PC-3 (cell line): Measurements from ENCODE around the gene PCDHA3. TPM values are rescaled to one million over a fixed set of nuclear protein-coding genes. Genes with fewer than 3 reads are reported as not detected.
"Not testable (repeated sequence)": the region's sequence is repeated elsewhere in the genome, so short reads cannot be mapped to it uniquely, and the experiment has no call there.

Experiments used
- ATAC-seq: fragments of 200-7000 bp; cut with Tn5 transposase; 2 replicates; pipeline ENCODE4 v1.9.1; 2020; ENCODE audit warnings: mild to moderate bottlenecking, moderate library complexity
- BruUV-seq: library from RNA; stranded (reverse); fragments of 400-500 nt; replicated peaks from 2 replicates; lab custom pipeline; 2021; lab: Mats Ljungman, UMichigan
- CTCF ChIA-PET: fragments of 300-600 bp; sonication (Branson Sonifier 250); formaldehyde crosslinking; loops from one replicate; lab custom pipeline; 2022; ENCODE audit warnings: antibody characterized with exemption; lab: Charles Lee
- POLR2A ChIA-PET: fragments of 300-600 bp; sonication (Branson Sonifier 250); formaldehyde crosslinking; loops from one replicate; lab custom pipeline; 2022; ENCODE audit warnings: antibody characterized with exemption; ENCODE audit not compliant: unreplicated experiment; lab: Charles Lee
- DNase-seq: peaks from one replicate; pipeline ENCODE4 v3.0.0-alpha.2; 2015
- H2AFZ ChIP-seq: fragments of 300-600 bp; sonication (generic); 2 replicates; pipeline ENCODE4 v1.6.0; 2016; ENCODE audit warnings: antibody characterized with exemption, low read length
- H3F3A ChIP-seq: fragments of 300-600 bp; sonication (generic); one replicate; pipeline ENCODE4 v1.6.0; 2017; ENCODE audit warnings: antibody characterized with exemption, low read length, control low read depth, mild to moderate bottlenecking; ENCODE audit not compliant: unreplicated experiment
- H3K27ac ChIP-seq: fragments of 300-600 bp; sonication (generic); 2 replicates; pipeline ENCODE4 v1.5.1; 2016; ENCODE audit warnings: mild to moderate bottlenecking, low read length
- H3K27me3 ChIP-seq: fragments of 300-600 bp; sonication (generic); 2 replicates; pipeline ENCODE4 v1.6.1; 2016; ENCODE audit warnings: low read length, mixed read lengths
- H3K36me3 ChIP-seq: fragments of 300-600 bp; sonication (generic); 2 replicates; pipeline ENCODE4 v1.6.1; 2016; ENCODE audit warnings: low read depth, mixed run types, low read length, mixed read lengths
- H3K4me1 ChIP-seq: fragments of 300-600 bp; sonication (generic); 2 replicates; pipeline ENCODE4 v1.5.1; 2016; ENCODE audit warnings: low read length; ENCODE audit not compliant: insufficient read depth
- H3K4me2 ChIP-seq: fragments of 300-600 bp; sonication (generic); 2 replicates; pipeline ENCODE4 v1.6.0; 2016; ENCODE audit warnings: low read length
- H3K4me3 ChIP-seq: fragments of 300-600 bp; sonication (generic); 2 replicates; pipeline ENCODE4 v1.5.1; 2016; ENCODE audit warnings: mild to moderate bottlenecking, low read length, mixed read lengths
- H3K79me2 ChIP-seq: fragments of 300-600 bp; sonication (generic); 2 replicates; pipeline ENCODE4 v1.6.1; 2017; ENCODE audit warnings: low read length, mixed read lengths
- H3K9ac ChIP-seq: fragments of 300-600 bp; sonication (generic); 2 replicates; pipeline ENCODE4 v1.6.0; 2016; ENCODE audit warnings: mild to moderate bottlenecking, low read length
- H3K9me2 ChIP-seq: fragments of 300-600 bp; sonication (generic); replicated peaks from 2 replicates; pipeline ENCODE4 v1.6.1; 2016; ENCODE audit warnings: mixed run types, low read length, mixed read lengths
- H3K9me3 ChIP-seq: fragments of 300-600 bp; sonication (generic); 2 replicates; pipeline ENCODE4 v1.6.1; 2016; ENCODE audit warnings: low read length, mixed read lengths
- H4K20me1 ChIP-seq: fragments of 300-600 bp; sonication (generic); 2 replicates; pipeline ENCODE4 v1.6.1; 2016; ENCODE audit warnings: low read length, mixed read lengths
- CTCF ChIP-seq: fragments of 300-600 bp; sonication (generic); conservative IDR thresholded peaks from 2 replicates; pipeline ENCODE4 v1.5.1; 2017; ENCODE audit warnings: antibody characterized with exemption, low read depth, mild to moderate bottlenecking, low read length
- EZH2 ChIP-seq: fragments of 300-600 bp; sonication (generic); IDR thresholded peaks from one replicate; pipeline ENCODE4 v1.6.1; 2017; ENCODE audit warnings: antibody characterized with exemption, mild to moderate bottlenecking, low read length; ENCODE audit not compliant: unreplicated experiment
- EZH2phosphoT487 ChIP-seq: fragments of 300-600 bp; sonication (generic); IDR thresholded peaks from 2 replicates; pipeline ENCODE4 v1.6.1; 2018; ENCODE audit warnings: mild to moderate bottlenecking, antibody characterized with exemption, low read length, borderline replicate concordance
- intact Hi-C: fragments of 100-400 bp; cut with micrococcal nuclease; formaldehyde crosslinking; loops from 2 replicates; pipeline ENCODE4 v1.9.0; 2023
- total RNA-seq: library from RNA; depleted of rRNA; stranded (reverse); fragments of >200 nt; gene quantifications from 2 replicates; pipeline ENCODE4 v1.2.3, GENCODE V29; 2014

The PCDHA3 gene
- total RNA-seq, 1 experiment from 2014 or later = not detected

GRCh38 chr5:140808889-140809291, 8.0 kb downstream of the PCDHA3 start:
- Histone ChIP-seq H3K27ac (no peak overlapping the region), H4K20me1 (no peaks in the 10 kb centered on the region), H3K79me2 (no peaks in the 10 kb centered on the region), H3K4me1 (no peaks in the 10 kb centered on the region), H3K9me2 (no peaks in the 10 kb centered on the region), H3K27me3 (no peaks in the 10 kb centered on the region), H3K4me2 (no peak overlapping the region), H3K4me3 (no peak overlapping the region), H3K9ac (no peak overlapping the region), H2AFZ (no peak overlapping the region), H3K36me3 (no peaks in the 10 kb centered on the region), H3K9me3 (no peaks in the 10 kb centered on the region), H3F3A (no peaks in the 10 kb centered on the region)
- ATAC-seq = no peak
- TF ChIP-seq EZH2phosphoT487 (no peak), CTCF (no peak), EZH2 (no peak)
- ChIA-PET POLR2A (no interaction called here), CTCF (no interaction called here)
- intact Hi-C loops = no loop called here
- no peak for DNase-seq
- no TSS peak for BruUV-seq

GRCh38 chr5:140821375-140822280, 20.8 kb downstream of the PCDHA3 start, which contains the start of gene PCDHA5:
PCDHA5 (plus strand) TSS chr5:140821613.
- peak; percentile 82 for ATAC-seq
- peak; percentile 83 for DNase-seq
- TF ChIP-seq CTCF (peak; percentile 69), EZH2phosphoT487 (no peak)
- Histone ChIP-seq H2AFZ (peak within 1 kb of the TSS; percentile 94), H3K79me2 (no peaks in the 10 kb centered on the region), H4K20me1 (no peaks in the 10 kb centered on the region), H3F3A (no peaks in the 10 kb centered on the region), H3K4me1 (no peaks in the 10 kb centered on the region), H3K9me2 (no peaks in the 10 kb centered on the region), H3K9ac (peak within 1 kb of the TSS; percentile 47; the same call in 1 of the 2 replicates), H3K4me3 (peak within 1 kb of the TSS; percentile 76), H3K36me3 (no peaks in the 10 kb centered on the region), H3K9me3 (no peaks in the 10 kb centered on the region), H3K4me2 (peak within 1 kb of the TSS; percentile 82), H3K27ac (no peak within 1 kb of the TSS), H3K27me3 (no peaks in the 10 kb centered on the region)
- BruUV-seq = TSS peak; percentile 61
- ChIA-PET CTCF (interaction anchor here (0.6 to 1.5 kb wide), 7 partner anchors 14 to 645 kb away, joined by 3 to 34 read pairs (median 7); partner anchors contain the start of genes PCDHA4, PCDHA8 and PCDHAC2), POLR2A (interaction anchor here (0.6 kb wide), 1 partner anchor 104 kb away, joined by 3 read pairs; the partner anchor contains the start of gene PCDHAC1)
- intact Hi-C loops = loop anchor here (1.0 kb wide), 1 partner anchor 220 kb away; no protein-coding TSS in a partner anchor

- Histone ChIP-seq H2AFZ (peak overlapping the region; percentile 94; the same call in 1 of the 2 replicates), H3K27me3 (no peaks in the 10 kb centered on the region), H3K4me3 (peak overlapping the region; percentile 76), H3K27ac (no peak overlapping the region), H3K9me3 (no peaks in the 10 kb centered on the region), H3F3A (no peaks in the 10 kb centered on the region), H3K79me2 (no peaks in the 10 kb centered on the region), H3K4me1 (no peaks in the 10 kb centered on the region), H3K4me2 (peak overlapping the region; percentile 82; the same call in 1 of the 2 replicates), H4K20me1 (no peaks in the 10 kb centered on the region), H3K9ac (no peak overlapping the region), H3K36me3 (no peaks in the 10 kb centered on the region), H3K9me2 (no peaks in the 10 kb centered on the region)
- BruUV-seq = no TSS peak
- intact Hi-C loops = no loop called here
- ATAC-seq = no peak
- ChIA-PET POLR2A (no interaction called here), CTCF (interaction anchor here (1.5 kb wide), 1 partner anchor 218 kb away, joined by 8 read pairs; no protein-coding TSS in a partner anchor)
- DNase-seq = no peak
- TF ChIP-seq EZH2 = no peak
- no peak for TF ChIP-seq EZH2phosphoT487
- no peak for TF ChIP-seq CTCF
These were observed 21.4 kb downstream of the PCDHA3 start for GRCh38 chr5:140822281-140822629.

GRCh38 chr5:140822969-140823368, 22.1 kb downstream of the PCDHA3 start:
- H3K36me3 ChIP-seq, H3F3A ChIP-seq, CTCF ChIA-PET, H3K4me1 ChIP-seq, H3K4me3 ChIP-seq, H3K27ac ChIP-seq, POLR2A ChIA-PET, ATAC-seq, H3K9ac ChIP-seq, H4K20me1 ChIP-seq, DNase-seq, H3K9me2 ChIP-seq, H3K27me3 ChIP-seq, H3K4me2 ChIP-seq, H3K9me3 ChIP-seq, H3K79me2 ChIP-seq, H2AFZ ChIP-seq, intact Hi-C loops, BruUV-seq: not testable (repeated sequence)
